Suppressor macrophage (primary cell): ENCODE results near the gene ELK3.

Source experiments
- DNase-seq, 4 experiments: peaks; one replicate each; pipeline ENCODE4 v3.0.0-alpha.2; 2020 to 2022

Gene ELK3

DNA sequence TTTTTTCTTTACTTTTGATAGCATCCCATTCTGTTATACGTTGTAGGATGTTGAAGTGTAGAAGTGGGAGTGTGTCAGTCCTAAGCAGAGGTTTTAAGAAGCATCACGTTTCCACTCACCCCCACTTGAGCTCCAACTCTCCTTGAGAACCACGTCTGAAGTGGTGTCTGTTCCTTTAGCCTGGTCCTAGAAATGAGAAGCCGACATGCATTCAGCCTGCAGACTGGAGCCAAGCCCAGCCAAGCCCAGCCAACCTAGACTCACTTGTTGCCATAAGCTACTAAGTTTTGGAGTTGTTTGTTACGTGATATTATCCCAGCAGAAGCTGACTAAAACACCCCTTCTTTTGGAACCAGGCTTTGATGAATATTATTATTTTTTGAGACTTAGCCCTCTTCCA is 4.4 kb upstream of the ELK3 start:
- no peak for DNase-seq

DNA sequence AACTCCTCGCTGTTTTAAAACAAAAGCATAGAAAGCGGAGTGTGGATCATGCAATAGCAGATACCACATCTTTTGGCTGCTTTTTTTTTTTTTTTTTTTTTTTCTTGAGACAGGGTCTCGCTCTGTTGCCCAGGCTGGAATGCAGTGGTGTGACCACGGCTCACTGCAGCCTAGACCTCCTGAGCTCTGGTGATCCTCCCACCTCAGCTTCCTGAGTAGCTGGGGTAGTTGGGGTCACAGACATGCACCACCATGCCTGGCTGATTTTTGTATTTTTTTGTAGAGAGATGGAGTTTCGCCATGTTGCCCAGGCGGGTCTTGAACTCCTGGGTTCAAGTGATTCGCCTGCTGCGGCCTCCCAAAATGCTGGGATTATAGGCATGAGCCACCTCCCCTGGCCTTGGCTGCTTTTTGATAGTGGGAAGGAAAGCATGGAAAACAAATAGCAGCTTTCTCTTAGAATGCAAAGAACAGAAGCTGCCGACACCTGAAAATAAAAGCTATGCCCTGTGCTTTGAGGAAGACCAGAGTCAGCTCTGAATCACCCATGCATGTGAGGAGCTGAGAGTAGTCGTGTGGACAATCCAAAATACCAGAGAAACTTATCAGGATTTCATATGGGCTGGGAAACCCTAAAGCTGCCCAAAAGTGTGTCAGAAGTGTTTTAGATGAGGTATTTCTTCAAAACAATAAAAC is 3.6 kb upstream of the ELK3 start:
- DNase-seq: no peak

DNA sequence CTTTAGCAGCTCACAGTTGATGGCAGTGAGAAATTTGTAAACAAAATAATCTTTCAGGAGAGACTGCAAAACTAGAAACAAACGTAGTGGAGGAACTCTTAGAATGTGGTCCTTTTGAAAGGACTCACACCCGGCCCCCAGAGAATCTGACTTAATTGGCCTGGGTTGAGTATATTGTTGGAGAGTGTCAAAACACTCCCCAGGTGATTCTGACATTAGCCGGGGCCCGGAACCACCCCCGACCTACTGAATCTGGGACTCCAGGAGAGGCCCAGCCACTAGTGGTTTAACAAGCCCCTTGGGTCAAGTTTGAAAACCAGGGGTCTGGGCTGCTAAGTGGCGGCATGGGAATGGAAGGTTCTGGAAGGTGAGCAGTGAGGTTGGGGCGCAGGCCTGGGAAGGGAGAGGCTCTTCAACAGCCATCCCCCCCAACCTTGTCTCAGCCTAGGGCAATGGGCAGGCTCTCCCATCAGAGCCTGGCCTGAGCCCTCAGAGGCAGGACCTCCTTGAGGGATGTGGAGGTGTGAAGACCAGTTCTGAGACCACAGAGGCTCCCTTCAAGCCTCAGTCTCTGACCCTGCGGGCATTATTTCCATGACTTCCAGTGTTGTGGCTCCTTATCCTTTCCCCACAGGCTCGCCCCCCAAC is 1.1 kb upstream of the ELK3 start:
- DNase-seq: no peak

DNA sequence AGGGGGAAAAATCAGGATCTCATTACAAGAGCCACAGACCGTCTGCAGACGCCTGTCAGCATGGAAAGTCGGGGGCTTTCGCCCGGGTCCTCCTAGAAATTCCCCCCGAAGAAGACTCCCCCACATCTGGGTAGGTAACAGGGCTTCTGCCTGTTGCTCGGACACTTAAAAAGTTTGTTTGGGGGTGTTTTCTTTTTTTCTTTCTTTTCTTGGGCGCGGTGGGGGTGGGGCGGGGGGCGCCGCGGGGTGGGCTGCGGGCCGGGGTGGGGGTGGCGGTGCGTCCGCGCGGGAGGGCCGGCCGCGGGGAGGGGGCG is 358 bp downstream of the ELK3 start:
- DNase-seq: no peak

DNA sequence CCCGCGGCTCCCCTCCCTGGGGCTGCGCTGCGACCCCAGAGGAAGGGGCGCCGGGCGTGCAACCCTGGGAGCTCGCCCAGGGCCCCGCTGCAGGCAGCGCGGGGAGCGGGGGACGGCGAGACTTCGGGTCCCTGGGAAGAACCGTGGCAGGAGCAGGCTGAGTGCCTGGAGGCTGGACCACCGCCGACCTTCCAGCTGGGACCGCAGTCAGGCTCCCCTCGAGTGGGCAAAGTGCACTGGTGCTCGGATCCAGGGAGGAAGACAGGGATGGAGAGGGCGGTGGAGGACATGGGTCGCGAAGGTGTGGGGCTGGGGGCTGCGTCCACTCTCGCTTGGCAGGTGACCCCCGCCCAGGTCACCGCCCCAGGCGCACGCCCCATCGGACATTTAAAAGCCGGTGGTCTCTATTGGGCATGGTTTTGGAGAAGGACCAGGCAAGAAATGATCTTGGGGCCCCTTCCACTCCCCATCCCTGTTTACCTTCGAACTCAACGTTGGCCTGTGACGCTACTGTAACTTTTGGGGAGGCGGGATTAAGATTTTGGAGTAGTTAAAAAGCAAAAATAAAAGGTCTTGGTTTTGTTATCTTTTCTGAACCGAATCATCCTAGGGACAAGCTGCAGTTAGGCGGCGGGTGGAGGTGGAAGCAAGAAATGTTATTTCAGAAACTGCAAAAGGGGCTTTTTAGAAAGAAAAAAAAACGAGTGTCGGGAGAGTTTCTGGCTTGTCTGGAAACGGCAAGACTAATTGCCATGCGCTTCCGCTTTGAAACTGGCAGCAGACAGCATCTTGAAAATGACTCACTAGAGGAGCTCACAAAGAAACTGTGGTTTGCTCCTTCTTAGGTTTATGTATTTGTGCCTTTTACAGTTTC is 1.0 kb downstream of the ELK3 start:
- DNase-seq: peak; percentile 73 to 88 (median 80)

DNA sequence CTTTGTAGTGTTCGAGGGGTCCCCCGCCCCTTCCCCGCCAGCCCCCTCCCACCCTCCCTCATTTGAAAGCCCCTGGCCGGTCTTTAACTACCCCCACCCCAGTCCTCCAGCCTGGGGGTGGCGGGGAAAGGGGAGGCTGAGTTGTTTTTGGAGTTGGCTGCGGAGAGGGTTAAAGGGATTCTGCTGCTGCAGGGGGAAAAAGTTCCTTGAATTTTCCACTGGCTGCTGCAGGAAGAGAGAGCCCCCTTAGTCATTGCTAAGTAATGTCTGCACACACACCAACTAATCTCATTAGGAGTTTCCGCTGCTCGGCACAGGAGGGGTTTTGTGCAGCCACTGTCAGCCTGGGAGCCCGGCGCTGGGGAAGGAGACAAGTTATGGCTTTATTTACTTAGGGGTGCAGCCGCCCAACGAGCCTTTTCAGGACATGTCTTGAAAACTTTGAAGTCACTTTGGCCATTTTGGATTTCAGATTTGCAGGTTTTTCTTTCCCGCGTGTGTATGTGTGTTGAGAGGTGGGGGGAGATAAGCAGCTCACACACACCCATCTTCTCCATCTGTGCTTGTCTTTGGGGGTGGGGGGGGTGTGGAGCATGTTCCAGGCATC is 1.8 kb downstream of the ELK3 start:
- peak in 1 of 4 experiments; percentile 30 for DNase-seq

DNA sequence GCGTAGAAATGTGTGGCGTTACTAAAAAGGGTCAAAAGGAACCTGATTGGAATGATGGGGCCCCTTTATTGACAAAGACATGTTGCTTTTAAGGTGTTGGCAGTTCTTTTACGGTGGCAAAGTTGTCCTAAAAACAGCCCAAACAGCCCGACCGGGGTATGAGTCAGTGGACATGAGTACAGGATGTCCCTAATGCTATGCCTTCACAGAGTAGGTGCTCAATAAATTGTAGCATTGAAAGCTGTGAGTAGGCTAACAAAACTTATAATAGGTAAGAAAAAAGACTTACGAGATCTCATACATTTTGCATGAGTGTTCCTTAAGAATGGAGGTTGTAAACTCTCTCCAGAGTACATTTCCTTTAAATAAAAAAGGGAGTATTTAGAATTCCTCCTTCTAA is 2.6 kb downstream of the ELK3 start:
- no peak for DNase-seq

DNA sequence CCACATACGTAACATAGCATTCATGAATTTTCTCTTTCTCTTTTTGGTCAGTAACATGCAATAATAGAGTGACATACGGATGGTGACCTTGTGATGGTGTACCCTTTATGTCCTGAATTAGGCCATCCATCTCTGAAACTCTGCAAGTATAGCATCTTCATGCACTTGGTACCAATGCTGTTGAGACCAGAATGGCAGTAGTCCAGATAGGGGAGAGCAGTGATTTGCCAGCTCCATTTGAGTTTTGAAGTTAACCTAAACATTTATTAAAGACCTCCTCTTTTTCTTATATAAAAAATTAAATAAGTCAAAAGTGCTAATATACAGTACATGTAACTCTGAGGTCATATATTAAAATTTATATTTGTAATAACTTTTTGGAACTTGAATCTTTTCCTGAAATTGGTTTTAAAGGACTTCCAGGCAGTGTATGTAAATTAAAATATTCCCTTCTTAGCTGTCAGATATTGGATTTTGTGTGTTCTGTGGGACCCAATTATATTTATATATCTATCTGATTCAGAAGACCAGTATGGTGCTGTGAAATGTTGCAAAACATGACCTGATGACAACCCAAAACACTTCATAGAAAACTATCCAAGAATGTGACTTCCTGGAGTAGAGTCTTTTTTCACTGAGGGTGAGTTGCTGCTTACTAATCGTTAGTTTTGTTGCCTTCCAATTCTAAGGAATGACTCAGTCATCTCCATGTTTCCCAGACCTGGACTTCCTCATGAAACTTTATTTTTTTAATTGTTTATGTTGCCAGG is 3.5 kb downstream of the ELK3 start:
- DNase-seq: peak; percentile 29 to 79 (median 48)

DNA sequence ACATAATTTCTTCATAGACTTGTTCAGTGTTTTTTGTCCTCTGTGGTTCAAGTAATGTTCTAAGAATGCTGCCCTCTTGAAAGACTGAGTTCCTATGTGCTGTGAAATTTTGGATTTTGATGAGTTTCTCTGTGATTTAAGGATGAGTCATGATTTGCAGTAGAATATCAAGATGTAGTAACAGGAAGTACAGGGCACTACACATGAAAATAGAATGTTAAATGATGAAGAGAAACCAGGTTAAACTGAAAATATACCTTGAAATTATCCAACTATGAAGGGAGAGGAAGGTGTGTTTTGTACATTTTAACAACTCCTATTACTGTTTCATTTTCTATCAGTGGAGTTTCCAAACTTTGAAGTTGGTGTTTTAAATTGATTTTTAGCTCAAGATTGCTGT is 4.8 kb downstream of the ELK3 start:
- peak in 2 of 4 experiments; percentile 43 to 51 for DNase-seq

DNA sequence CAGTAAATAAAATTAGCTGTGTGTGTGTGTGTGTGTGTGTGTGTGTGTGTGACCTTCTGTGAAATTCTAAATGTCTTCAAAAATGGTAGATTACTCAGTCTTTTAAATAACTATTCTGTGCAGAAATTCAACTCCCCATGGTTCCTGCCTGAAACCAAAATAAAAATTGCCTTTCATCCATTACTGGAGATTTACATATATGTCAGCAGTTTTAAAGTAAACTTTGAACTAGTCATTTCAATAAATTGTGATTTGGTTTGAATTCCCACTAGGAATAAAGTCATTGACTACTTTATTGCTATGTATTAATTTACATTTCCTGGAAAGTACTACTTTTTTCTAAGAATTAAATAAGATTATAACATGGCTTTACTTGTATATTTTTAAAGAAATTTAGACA is 5.3 kb downstream of the ELK3 start:
- no peak for DNase-seq

DNA sequence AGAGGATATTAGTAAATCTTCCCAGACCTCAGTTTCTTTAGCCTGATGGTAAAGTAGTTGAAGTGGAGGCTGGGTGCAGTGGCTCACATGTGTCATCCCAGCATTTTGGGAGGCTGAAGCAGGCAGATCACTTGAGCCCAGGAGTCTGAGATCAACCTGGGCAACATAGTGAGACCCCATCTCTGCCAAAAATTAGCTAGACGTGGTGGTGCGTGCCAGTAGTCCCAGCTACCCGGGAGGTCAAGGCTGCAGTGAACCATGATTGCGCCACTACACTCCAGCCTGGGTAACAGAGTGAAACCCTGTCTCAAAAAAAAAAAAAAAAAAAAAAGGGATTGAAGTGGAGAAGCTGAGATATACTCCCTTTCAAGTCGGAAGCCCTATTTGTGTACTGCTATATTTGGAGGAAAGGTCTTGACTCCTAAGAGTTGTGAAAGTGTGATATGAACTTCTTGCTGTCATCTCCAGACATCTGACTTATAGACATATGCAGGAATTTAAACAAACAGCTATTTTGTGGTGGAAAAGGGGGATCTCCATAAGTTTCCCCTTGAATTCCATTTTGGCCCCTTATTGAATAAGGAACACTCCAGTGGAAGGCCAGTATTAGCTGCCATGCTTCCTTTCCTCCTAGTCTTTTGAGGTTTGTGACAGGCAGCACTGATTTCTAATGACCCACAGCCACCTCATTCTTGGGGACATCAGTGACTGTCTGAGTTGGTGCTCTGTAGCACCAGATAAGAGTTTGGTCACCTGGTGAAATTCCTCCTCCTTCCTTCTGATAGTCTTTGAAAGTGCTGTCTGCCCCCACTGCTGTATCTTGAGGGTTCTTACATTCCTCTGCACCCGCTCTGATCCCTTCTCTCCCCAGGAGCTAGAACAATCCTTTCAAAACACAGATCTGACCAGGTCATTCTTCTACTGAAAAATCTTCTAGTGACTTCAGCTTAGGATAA is 7.4 kb downstream of the ELK3 start:
- DNase-seq: no peak

DNA sequence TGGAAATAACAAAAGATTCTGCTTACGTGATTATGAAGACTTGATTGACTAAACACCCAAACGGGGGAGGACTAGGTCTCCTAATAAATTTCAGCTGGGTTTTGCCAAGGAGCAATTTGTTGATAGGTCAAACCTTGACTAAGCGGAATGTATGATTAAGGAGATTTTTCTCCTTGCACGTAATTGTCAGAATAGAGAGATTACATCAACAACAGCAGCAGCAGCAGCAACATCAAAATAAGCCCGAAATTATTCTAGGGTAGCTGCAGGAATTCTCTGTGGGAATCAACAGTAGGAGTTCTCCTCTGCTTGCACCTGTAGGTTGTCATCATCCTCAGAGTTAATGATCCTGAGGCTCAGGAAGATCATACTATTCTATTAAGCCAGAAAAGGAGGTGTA is 10.2 kb downstream of the ELK3 start:
- no peak for DNase-seq

DNA sequence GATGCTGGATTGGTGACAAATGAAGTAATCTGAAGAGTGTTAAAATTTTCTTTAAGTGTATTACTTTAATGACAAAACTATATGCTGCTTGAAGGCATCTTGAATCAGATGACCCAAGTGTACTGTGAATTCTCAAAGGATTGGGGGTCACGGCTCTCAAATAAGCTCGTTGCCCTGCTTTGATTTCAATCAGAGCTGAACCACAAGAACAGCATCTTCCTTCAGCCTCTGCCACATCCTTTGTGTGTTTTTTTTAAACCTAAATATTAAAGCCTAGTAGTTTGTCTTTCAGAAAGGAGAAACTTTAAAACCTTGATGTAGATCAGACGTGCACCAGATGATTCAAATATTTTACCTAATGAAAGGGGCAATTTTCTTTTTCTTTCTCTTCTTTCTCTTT is 11.7 kb downstream of the ELK3 start:
- DNase-seq: no peak

DNA sequence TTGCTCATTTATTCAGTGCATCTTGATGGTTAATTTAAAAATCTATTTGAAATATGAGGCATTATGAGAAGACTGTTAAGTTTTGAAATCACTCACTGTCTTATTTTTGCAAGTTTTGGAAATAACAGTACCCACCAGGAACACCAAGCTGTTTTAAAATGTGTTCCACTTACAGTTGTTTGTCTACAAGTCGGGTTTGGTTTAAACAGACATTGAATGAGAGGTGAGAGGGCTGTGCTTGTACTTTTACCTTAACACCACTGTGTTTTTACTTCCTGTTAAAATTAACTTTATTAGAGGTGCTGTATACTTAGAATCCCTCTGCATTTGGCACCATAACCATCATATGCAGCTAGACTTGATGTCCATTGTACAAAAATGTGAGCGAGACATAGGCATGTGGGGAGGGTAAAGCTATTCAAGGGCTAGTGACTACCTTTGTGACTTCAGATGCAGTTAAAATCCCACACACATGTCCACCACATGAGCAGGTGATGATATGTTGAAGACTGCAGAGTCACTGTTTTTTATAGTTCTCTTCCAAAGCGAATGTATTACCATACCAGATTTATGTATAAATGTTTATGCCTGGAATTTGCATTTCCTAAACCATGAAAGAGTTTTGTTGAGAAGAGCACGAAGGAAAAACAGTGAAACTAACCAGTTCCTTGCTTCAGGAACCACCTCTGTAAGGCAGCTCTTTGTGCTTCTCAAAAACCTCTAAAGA is 12.9 kb downstream of the ELK3 start:
- DNase-seq: no peak

DNA sequence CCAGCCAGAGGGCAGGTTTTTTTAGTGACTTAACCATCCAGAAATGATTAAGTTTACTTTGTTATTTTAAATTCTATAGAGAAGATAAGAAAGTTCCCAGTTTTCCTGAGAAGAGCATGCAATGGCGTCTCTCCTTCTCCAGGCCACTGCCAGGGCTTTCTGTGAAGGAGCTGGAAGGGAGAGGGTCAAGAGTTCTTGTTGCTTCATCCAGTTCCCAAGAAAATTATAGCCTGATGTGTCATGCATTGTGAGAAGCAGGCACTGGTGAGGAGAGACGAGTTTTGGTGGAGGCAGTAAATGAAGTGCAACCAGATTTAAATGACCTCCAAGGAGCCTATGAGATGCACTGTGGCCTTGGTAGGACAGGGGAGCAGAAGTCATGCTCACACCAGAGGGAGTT is 14.2 kb downstream of the ELK3 start:
- no peak for DNase-seq

DNA sequence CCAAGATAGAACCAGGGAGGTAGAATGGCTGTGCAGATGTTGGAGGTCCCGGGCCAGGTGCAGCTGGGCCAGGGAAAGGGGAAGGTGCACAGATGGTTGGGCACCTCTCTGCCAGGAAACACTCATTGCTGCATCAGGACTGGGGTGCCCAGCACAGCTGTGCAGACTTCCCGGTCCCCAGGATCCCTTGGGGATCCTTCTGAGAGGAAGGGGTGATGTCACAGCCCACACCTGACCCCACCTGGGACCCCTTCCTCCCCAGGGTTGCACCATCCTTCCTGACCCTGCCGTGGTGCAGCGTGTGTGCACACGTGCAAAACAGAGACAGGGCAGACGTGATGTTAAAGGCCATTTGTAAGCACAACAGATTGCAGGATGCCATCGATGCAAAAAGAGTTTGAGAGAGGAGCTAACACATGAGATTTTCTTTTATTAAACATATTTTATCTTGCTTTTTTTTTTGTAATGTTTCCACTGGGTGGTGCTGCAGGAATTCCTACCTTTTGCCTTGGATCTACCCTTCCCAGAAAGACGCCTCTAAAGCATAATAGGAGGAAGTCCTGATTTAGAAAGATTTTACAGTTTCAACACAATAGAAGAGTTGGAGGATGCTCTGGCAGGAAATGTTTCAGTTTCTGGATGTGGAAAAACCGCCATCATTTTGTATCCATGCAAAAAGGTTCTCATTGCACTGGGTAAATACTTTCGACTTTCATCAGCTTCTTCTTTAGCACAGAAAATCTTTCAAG is 14.8 kb downstream of the ELK3 start:
- DNase-seq: peak in 2 of 4 experiments; percentile 35 to 36

DNA sequence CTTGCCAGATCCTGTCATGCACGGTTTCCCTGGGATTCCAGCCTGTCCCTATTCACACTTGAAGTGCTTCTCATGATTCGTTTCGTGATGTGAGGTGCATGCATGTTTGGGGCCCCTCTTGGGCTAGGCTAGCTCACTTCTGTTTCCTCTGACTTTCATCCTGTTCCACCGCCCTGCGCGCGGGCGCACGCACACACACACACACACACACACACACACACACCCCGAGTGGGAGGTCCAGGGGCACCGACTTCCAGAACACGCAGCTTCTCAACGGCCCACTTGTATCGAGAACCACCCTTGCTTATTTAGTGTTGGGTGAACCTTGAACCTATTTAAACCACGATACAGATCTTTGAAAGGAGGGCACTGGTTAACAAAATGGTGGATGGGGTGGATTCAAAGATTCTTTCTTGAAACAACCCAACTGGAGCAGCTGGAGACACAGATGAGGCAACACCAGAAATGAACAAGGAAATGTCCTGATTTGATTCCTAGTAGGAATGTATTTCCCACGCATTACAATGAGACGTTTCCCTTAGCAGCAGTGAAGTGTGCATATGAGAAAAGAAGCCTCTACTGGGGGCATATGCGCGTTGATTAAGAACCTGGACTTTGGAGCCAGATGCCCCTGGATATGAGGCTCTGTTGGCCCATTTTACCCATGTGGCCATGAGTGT is 16.3 kb downstream of the ELK3 start:
- no peak for DNase-seq

DNA sequence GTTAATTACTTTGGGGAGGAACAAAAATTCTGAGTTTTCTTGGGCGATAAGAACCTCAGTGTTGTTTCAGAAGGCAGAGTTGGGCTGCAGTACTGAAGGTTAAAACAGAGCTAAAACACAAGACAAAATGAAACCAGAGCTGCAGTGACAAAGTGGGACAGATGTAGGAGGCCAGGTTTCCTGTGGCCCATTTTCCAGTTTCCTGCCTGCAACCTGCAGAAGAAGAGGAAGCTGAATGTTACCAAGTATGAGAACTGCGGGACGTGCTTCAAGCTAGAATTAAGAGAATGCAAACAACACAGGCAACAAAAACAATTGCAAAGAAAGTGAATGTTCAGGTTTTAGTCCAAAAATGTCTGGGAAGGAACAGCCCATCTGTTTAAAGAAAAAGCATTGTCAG is 17.8 kb downstream of the ELK3 start:
- DNase-seq: peak; percentile 31 to 61 (median 50)
